Activated CD8-positive, alpha-beta memory T cell treated with anti-CD3 and anti-CD28 coated beads for 36 hours (primary cell): Measurements from ENCODE around the gene BABAM2. TPM values are rescaled to one million over a fixed set of nuclear protein-coding genes. Genes with fewer than 3 reads are reported as not detected.
"Not testable (repeated sequence)": the region's sequence is repeated elsewhere in the genome, so short reads cannot be mapped to it uniquely, and the experiment has no call there.

Experiments used
- CTCF ChIA-PET: fragments of 350-600 bp; sonication (Branson Sonifier 250); formaldehyde crosslinking; loops from one replicate; lab custom pipeline; 2021; ENCODE audit warnings: antibody characterized with exemption; lab: Charles Lee
- POLR2A ChIA-PET: fragments of 350-600 bp; sonication (Branson Sonifier 250); formaldehyde crosslinking; loops from one replicate; lab custom pipeline; 2021; ENCODE audit warnings: antibody characterized with exemption; lab: Charles Lee
- total RNA-seq, 2 experiments: library from RNA; stranded (reverse); gene quantifications; one replicate each; pipeline ENCODE4 v1.2.3, GENCODE V29; 2021

The BABAM2 gene
- total RNA-seq, 2 experiments from 2014 or later, result 79.4 to 79.9 TPM

DNA sequence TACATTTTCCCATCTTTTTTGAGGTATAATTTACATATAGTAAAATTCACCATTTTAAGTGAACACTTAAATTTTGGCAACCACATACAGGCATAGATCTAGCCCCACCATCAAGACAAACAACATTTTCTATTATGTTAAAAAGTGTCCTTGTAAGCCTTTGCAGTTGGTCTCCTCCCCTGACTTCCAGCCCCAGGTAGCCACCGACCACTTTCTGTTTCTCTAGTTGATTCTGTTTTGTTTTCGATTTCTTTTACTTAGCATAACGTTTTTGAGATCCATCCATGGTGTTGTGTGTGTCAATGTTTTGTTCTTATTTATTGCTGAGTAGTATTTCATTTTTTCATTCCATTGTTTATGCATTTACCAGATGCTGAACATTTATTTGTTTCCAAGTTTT lies 366.7 kb downstream of the BABAM2 start:
- ChIA-PET POLR2A (no interaction called here), CTCF (no interaction called here)

DNA sequence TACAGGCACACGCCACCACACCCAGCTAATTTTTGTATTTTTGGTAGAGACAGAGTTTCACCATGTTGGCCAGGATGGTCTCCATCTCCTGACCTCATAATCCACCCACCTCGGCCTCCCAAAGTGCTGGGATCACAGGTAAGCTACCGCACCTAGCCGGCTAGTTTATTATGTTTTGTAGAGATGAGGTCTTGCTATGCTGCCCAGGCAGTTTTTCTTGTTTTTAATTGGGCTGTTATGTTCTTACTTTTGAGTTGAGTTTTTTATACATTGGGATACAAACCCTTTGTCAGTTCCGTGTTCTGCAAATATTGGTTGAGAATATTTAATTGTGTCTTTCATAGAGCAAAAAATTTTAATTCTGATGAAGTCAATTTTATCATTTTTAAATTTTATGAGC lies 368.7 kb downstream of the BABAM2 start:
- POLR2A ChIA-PET, CTCF ChIA-PET: not testable (repeated sequence)

DNA sequence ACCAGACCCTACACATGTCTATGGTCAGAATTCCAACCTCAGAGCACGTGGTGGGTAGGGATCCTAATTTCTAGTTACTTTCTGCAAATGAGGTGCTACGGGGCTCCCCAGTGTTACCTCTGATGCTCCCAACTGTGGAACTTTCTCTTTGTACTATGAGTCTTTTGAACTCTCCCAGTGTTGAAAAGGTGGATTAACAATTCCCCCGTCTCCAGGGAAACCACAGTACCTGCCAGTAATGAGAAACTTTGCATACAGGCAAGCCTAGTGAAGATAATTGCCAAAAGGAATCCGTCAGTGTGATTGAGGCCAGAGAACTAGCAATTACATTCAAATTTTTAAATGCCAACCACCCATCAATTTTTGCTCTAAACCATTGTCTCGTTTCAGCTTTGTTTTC lies 373.2 kb downstream of the BABAM2 start:
- CTCF ChIA-PET, result interaction anchor here (1.5 kb wide), 1 partner anchor 9 kb away, joined by 4 read pairs; no protein-coding TSS in a partner anchor
- POLR2A ChIA-PET, result no interaction called here

DNA sequence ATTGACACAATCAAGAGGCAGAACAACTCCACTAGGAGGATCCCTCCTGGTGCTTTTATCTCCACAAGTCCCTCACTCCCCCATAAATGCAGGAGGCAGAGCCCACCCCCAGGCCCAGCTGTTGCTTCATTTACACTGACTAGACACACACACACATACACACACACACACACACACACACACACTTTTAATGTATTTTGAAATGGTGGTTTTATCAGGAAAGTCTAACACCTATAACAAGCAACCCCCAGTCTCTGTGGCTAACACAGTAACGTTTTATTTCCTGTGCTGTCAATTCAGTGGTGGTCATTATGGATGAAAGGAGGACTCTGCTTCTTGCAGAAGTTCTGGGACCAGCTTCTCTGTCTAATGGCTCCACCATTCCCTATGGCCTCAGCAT lies 376.8 kb downstream of the BABAM2 start:
- ChIA-PET CTCF (no interaction called here), POLR2A (no interaction called here)

DNA sequence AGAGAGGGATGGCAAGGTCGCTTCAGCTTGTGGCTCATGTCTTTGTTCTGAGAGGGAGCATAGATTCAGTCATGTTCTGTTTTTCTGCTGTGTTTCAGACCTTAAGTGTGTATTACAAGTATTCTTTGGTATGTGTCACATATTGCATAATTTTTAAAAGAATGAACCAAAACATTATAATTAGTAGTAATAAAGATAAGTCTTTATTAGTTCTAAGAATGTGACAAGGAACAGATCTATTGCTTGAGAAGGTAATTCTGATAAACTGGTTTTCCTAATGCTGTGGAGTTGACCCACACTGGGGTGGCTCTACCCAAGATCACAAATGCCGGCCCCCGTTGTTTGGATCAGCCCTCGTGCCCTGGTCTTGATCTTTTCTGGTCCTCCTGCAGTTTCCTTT lies 377.9 kb downstream of the BABAM2 start:
- POLR2A ChIA-PET, result no interaction called here
- CTCF ChIA-PET, result no interaction called here

DNA sequence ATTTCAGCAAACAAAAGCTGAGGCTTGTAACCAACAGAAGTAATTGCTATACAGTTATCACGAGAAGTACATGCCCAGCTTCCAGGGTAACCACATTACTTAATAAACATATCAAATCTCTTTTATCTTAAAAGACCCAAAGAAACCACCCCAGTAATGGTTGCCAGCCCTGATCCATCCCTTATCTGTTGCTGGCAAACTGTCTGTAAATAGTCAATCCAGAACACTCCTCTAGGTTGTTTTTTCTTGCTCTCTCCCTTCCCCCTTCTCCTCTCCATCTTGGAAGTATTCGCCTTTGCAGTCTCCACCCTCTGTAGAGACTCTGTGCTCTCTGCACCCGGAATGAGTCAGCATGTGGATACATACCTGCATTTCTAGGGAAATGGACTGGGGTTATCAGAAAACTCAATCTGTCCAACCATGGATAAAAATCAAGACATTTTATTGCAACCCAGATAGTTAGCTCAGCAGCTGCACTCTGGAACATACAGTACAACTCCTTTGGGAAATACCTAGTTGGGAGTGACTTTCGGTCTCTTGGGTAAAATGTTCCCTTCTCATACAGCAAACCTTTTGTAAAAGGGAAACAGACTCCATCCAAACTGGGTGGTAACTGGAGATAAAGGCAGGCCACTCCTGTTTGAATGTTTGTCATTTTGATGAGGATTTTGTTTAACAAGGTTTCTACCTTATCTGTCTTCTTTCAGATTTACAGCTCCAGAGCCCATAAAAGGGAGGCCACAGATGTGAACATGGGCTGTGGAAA lies 378.7 kb downstream of the BABAM2 start:
- CTCF ChIA-PET, result interaction anchor here (0.7 kb wide), 1 partner anchor 41 kb away, joined by 3 read pairs; no protein-coding TSS in a partner anchor
- POLR2A ChIA-PET, result no interaction called here

DNA sequence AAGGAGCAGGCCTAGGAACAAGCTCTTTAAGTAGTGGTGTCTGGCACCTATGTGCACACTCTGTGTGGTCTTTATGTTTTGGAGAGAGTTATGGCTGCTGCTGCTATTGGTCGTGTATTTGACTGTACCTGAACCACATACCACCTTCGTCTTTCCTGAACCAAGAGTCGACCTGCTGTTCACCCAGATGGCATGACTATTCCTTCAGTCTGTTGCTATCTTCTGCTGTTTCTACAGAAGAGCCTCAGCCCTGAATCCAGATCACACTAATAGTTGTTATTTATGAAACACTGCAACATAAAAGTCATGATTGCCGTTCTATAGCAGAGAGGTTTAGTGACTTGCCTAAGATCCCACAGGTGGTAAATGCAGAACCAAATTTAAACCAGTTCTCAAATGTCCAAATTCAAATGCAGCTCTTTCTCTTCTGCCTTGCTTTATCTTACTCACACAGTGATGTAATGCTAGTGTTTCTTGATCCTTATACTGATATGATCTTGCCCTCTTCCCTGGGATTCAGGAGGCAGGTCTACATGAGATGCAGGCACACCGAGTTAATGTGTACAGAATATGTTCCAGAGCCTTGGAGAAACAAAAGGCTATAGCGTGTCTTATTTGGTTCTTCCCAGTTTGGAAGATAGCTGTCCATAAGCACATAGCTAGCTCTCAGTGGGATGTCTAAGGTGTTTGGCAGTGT lies 380.1 kb downstream of the BABAM2 start:
- POLR2A ChIA-PET, result no interaction called here
- CTCF ChIA-PET, result interaction anchor here (0.7 kb wide), 1 partner anchor 268 kb away, joined by 3 read pairs; no protein-coding TSS in a partner anchor

DNA sequence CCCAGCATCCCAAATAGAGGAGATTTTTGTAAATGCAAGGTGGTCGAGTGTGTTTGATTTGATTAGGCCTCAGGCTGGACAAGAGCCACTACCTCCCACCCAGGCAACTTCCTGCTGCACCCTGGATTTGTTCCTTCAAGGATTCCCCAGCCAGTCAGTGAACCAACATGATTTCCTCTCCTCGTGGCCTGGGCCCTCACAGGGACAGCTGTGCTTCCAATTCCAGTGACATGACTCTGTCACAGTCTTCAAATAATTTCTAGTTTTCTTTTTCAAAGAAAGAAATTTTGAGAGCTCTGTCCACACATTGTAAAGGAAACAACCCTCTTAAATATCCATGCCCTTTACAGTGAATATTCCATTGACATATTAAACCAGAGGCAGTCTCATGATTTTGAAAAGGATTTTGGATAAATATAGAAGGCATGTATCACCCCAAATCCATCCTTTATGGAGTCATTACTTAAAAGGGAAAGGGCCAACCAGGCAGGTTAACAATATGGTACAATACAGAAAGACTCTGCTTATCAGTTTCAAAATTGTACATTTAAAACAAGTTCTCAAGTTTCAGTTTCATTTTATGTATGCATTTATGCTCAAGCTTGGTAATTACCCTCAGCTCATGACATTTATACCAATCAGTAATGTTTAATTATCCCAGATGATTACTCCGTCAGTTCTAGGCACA lies 380.8 kb downstream of the BABAM2 start:
- ChIA-PET POLR2A (no interaction called here), CTCF (no interaction called here)

DNA sequence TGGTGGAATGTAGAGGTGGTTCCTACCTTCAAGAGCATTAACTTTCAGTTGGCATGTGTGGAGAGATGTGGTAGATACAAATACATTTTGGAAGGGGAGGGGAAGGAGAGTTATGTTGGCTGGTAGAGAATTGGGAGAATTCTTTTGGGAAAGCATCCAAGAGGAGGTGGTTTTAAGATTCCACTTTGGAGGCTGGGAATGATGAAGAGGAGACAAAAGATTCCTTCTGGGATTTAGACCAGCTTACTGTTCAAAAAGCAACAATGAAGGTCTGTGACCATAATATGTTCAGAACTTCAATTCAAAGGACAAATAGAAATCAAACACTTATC lies 381.4 kb downstream of the BABAM2 start:
- ChIA-PET CTCF (no interaction called here), POLR2A (no interaction called here)

DNA sequence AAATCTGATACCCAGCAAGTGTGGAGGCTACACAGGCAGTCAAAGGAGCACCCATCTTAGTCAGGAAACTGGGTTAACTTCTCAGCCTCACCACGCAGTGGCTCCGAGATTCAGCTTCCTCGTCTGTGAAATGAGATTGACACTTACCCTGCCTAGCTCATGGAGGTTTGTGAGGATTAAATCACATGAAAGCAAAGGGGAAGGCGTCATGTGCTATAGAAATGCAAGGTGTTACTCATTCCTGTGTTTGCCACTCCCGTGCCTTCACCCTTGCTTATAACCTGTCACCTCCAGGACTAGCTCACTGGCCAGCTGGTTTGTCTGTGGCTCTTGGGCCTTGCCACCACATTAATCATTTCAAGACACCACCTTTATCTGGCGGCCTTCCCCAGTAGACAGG lies 383.2 kb downstream of the BABAM2 start:
- POLR2A ChIA-PET, result interaction anchor here (0.6 to 1.7 kb wide), 2 partner anchors 135 to 187 kb away, joined by 4 read pairs; no protein-coding TSS in a partner anchor
- CTCF ChIA-PET, result interaction anchor here (0.8 kb wide), 1 partner anchor 21 kb away, joined by 3 read pairs; no protein-coding TSS in a partner anchor

DNA sequence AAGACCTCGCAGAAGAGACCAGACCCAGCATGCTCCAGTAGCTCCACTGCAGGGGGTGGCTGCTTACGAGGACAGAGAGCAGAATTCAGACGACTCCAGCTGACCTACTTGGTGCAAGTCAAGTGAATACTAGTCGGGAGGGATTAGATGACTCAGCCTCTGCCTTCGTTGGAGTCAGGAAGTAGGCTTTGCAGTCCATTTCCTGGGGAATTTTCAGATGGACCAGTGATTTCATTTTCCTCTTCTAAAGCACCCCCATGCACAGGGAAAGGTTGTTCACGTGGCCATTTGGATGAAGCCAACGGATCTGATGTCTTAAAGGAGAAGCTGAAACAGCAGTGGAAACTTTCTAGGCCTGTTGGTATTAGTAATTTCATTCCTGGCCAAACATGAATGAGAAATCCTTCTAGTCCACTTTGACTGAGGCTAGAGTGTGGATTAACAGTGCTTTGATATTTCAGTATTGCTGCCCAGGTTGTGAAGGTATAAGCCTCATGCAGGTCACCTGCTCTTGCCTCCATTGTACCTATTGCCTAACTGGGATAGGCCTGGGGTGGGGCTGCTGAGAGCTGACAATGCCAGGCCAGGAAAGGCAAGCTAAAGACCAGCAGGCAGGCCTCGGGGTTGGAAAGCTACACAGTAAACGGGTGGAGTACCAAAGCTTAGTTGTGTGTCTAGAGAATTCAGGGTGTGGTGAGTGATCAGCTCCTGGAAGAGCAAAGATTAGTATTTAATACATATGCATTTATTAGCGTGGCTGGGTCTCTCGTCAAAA lies 384.6 kb downstream of the BABAM2 start:
- ChIA-PET POLR2A (interaction anchor here (1.0 to 1.8 kb wide), 4 partner anchors 23 to 134 kb away, joined by 4 to 6 read pairs (median 5); partner anchors contain the start of gene FOSL2), CTCF (no interaction called here)

DNA sequence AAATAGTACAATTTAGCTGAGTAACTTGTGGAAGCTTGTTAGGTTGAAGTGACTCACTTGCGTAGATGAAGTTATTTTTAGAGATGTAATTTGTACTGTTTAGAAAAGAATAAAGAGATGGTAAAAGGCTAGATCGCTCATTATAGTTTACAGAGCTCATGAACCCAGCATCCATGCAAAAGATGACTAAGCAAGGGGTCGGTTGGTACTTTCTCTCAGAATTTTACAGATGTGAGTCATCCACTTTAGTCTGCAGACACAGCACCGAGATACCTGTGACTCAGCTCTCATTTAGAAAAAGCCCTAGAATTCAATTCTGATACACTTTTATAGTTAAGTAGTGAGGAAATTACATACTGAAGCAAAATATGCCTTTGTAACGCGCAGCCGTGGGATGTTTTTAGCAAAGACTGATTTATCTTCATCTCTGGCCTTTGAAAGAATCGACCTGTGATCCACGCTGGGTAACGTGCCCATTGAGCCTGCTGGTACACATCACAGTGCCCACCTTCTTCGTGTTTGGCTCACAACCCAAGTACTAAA lies 385.6 kb downstream of the BABAM2 start:
- POLR2A ChIA-PET, result interaction anchor here (0.7 to 1.8 kb wide), 4 partner anchors 24 to 1584 kb away, joined by 3 to 6 read pairs (median 5); partner anchors contain the start of genes FOSL2 and KCNK3
- CTCF ChIA-PET, result no interaction called here

DNA sequence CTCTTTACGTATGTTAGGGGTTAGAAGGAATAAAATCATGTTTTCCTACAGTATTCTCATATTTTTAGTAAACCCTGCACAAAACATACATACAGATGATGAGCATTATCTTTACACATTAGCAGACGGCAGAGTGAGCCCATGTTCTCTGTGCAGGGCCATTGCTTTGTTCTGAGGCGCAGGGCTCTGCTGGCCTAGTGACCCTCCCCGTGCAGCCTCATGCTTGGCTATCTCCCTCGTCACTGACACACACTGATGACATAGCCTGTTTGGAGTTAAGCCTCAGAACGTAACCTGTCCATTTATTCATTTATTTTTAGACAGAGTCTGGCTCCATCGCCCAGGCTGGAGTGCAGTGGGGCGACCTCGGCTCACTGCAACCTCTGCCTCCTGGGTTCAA lies 386.3 kb downstream of the BABAM2 start:
- CTCF ChIA-PET, result no interaction called here
- POLR2A ChIA-PET, result interaction anchor here (1.4 kb wide), 1 partner anchor 25 kb away, joined by 6 read pairs; no protein-coding TSS in a partner anchor

DNA sequence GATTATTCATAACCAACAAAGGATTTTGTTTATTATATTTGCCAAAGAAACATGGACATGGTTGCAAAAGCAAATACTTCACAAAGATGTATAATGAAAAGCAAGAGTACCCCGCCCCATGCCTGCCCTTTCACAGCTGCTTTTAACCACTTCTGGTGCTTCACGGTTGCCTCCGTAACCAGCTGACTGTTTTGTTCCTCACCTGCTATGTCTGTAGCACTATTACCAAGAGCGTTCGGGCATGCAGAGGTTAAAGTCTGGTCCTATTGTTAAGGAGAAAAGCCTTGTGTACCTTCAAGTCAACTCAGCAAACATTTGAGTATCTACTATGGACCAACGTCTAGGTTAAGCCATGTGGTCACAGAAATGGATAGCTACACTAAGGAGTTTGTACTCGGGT lies 386.9 kb downstream of the BABAM2 start:
- POLR2A ChIA-PET, result no interaction called here
- CTCF ChIA-PET, result interaction anchor here (0.6 kb wide), 1 partner anchor 435 kb away, joined by 3 read pairs; no protein-coding TSS in a partner anchor

DNA sequence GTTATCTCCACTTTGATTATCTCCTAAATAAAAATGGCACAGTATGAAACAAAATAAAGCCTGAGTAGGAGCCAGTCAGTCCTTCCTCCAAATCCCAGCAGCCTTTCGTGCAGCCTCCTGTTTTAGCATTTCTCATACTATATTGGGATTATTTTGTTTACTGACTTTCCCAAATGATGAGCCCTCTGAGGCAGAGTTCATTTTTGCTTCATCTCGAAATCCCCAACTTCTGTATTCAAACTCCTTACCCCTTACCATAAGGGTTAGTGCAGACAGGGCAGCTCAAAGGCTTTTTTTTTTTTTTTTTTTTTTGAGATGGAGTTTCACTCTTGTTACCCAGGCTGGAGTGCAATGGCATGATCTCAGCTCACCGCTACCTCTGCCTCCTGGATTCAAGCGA lies 388.8 kb downstream of the BABAM2 start:
- POLR2A ChIA-PET, result no interaction called here

DNA sequence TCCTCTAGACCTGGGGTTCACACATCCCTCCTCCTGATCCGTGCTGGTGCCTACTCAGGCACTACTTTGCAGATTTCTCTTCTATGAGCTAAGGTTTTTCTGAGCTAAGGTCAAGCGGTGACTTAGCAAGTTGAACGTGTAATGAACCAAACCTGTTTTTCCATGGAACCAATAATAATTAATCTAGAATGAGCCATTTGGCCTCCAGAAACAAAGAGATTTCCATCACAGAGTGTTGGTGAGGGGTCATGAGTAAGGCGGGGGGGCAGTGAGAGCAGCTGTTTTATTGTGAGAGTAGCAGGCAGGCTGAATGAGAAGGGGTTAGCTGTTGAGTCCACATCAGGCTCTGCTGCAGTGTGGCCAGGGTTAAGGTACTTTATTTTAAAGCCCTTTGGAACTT lies 390.1 kb downstream of the BABAM2 start:
- ChIA-PET CTCF (no interaction called here), POLR2A (no interaction called here)

More for the DNA sequence above, 388.8 kb downstream of the BABAM2 start:
- CTCF ChIA-PET, result no interaction called here

DNA sequence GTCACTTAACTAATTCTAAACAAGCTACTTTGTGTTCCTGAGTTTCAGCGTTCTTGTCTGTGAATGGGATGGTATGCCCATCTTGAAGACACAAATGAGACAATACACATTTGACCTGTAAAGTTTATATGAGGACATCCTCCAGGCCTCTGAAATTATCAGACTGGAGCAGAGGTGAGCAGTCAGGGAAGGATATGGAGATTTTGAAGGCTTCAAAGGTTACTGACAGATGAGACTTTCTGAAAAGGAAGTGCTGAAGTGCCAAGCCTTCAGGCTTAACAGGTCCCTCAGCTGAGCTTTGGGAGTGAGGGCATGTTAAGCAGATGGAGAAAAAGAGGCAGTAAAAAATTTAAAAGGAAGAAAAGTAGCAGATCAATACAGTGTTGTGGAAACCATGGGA lies 391.2 kb downstream of the BABAM2 start:
- ChIA-PET POLR2A (no interaction called here), CTCF (no interaction called here)

DNA sequence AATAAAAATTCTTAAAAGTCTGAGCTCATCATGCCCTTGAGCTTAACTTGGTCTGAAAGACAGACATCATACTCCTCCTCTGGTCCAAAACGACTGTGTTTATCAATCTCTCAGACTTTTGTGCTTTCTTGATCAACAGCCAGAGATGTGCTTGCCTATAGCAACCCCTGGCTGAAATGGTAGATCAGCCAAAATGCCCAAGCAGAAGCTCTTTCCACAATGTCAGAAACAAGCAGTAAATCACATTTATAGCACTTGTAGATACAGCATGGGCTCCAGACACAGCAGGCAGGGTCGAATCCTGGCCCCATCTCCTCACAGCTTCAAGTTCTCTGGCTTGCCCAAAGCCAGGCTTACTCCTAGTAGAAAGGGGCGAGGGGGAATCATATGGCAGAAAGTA lies 391.7 kb downstream of the BABAM2 start:
- ChIA-PET POLR2A (no interaction called here), CTCF (interaction anchor here (0.6 kb wide), 1 partner anchor 24 kb away, joined by 3 read pairs; no protein-coding TSS in a partner anchor)
